DND-41 (cell line): Measurements from ENCODE around the gene CASP8AP2.

ENCODE experiments used
- EZH2 ChIP-seq: IDR thresholded peaks from 3 replicates; pipeline ENCODE4 v1.6.1; 2012; ENCODE audit warnings: borderline replicate concordance, low read depth, mild to moderate bottlenecking, moderate library complexity, low read length, inconsistent platforms; ENCODE audit not compliant: severe bottlenecking
- TF ChIP-seq, protein P1 (sequence below): IDR thresholded peaks from 2 replicates; pipeline ENCODE4 v1.5.1; 2012; ENCODE audit warnings: borderline replicate concordance, low read length, moderate library complexity, mild to moderate bottlenecking; ENCODE audit not compliant: poor library complexity, severe bottlenecking; ENCODE audit errors: extremely low read depth

DNA sequence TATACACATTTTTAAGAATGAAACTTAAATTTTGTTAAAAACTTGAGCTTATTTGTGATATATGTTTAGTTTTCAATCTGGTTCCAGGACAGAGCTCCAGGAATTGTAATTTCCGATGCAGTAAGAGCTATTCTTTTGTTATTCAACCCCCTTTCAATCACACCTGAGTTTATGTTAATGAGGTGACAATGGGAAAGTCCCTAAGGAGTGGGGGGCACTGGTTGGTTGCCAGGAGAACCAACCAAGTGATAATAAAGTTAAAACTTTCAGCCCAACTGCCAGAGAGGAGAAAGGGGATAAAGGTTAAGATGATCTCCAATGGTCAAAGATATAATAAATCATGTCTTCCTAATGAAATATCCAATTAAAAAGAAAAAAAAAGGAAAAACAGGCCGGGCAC is 29.9 kb upstream of the CASP8AP2 start:
- TF ChIP-seq, protein P1, sequence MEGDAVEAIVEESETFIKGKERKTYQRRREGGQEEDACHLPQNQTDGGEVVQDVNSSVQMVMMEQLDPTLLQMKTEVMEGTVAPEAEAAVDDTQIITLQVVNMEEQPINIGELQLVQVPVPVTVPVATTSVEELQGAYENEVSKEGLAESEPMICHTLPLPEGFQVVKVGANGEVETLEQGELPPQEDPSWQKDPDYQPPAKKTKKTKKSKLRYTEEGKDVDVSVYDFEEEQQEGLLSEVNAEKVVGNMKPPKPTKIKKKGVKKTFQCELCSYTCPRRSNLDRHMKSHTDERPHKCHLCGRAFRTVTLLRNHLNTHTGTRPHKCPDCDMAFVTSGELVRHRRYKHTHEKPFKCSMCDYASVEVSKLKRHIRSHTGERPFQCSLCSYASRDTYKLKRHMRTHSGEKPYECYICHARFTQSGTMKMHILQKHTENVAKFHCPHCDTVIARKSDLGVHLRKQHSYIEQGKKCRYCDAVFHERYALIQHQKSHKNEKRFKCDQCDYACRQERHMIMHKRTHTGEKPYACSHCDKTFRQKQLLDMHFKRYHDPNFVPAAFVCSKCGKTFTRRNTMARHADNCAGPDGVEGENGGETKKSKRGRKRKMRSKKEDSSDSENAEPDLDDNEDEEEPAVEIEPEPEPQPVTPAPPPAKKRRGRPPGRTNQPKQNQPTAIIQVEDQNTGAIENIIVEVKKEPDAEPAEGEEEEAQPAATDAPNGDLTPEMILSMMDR = no peak
- TF ChIP-seq EZH2 = no peak
